ENCODE results near the gene ABHD8. TPM values are rescaled to one million over a fixed set of nuclear protein-coding genes. Genes with fewer than 3 reads are reported as not detected.

The ABHD8 gene, protein sequence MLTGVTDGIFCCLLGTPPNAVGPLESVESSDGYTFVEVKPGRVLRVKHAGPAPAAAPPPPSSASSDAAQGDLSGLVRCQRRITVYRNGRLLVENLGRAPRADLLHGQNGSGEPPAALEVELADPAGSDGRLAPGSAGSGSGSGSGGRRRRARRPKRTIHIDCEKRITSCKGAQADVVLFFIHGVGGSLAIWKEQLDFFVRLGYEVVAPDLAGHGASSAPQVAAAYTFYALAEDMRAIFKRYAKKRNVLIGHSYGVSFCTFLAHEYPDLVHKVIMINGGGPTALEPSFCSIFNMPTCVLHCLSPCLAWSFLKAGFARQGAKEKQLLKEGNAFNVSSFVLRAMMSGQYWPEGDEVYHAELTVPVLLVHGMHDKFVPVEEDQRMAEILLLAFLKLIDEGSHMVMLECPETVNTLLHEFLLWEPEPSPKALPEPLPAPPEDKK
- 1 to 10 TPM; 7.7 to 8.3 TPM for total RNA-seq

DNA sequence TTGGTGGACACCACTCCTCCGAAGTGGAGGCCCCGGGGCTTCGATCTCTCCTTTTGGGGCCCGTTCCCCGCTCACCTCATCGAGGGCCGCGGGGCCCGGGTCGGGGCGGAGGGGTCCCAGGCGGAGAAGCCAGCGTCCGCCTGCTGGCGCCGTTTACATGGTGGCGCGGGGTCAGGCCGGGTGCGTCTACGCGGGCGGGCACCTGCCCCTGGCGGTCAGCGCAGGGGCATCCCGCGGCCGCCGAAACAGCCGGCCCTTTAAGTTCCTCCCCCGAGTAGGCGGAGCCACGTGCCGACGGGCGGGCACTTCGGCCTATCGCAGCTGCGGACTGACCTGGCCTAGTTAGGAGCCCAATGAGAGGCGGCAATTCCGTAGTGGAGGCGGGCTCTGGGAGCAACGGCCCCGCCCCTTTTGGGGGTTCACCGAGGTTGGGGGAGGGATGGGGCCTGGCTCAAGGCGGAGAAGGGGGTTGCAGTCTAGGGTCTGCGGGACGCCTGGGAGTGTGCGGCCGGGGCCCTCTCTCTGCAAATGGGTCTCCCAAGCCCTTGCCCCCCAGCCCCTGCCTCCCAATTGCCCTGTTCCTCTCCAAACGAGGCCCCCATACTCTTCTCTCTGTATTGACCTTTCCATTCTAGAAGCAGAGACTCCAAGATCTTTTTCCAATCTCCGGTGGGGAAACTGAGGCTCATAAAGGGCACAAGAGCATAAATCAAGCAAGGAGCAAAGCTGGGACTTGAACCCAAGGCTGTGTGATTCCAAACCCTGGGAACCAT, at the start of gene ABHD8:
TSS of gene ABHD8 (minus strand) at position 259 of the 773 bp plus-strand sequence. CDS start 1,809 bp downstream, outside the sequence.

DNA sequence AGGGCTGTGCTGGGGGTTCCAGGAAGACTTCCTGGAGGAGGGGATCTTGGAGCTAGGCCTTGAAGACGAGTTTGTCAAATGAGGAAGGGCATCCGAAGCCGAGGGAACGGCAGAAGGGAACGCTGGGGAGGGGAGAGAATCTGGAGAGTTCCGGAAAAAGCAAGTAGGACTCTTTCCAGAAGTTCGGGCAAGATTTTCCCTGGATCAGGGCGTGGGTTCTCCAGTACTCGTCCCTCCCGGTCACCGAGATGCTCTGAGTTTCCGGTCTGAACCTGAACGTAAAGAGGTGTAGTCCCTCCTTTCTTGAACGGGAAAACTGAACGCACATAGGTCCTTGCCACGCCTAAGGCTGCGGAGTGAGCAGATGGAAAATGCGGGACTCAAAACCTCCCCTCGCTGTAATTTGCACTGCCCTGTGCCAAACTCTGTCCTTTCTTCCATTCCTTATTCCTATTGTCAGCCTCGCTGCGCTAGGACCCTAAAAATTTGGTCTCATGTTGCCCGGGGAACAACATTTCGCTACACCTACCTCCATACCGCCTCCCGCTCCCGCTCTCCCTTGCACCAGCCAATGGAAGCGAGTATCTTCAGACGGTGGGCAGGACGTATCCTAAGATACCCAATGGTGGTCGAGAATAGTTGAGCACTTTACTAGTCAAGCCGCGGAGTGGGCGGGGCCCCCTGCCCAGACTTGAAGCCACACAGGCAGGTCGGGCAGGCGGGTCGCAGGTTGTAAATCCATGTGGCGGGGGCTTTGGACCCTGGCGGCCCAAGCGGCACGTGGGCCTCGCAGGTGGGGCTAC, 33.8 kb upstream of the ABHD8 start, which contains the start of gene GTPBP3:
TSS of gene GTPBP3 (plus strand) at position 682 of the 803 bp plus-strand sequence. CDS start at position 741, 59 bp downstream.

DNA sequence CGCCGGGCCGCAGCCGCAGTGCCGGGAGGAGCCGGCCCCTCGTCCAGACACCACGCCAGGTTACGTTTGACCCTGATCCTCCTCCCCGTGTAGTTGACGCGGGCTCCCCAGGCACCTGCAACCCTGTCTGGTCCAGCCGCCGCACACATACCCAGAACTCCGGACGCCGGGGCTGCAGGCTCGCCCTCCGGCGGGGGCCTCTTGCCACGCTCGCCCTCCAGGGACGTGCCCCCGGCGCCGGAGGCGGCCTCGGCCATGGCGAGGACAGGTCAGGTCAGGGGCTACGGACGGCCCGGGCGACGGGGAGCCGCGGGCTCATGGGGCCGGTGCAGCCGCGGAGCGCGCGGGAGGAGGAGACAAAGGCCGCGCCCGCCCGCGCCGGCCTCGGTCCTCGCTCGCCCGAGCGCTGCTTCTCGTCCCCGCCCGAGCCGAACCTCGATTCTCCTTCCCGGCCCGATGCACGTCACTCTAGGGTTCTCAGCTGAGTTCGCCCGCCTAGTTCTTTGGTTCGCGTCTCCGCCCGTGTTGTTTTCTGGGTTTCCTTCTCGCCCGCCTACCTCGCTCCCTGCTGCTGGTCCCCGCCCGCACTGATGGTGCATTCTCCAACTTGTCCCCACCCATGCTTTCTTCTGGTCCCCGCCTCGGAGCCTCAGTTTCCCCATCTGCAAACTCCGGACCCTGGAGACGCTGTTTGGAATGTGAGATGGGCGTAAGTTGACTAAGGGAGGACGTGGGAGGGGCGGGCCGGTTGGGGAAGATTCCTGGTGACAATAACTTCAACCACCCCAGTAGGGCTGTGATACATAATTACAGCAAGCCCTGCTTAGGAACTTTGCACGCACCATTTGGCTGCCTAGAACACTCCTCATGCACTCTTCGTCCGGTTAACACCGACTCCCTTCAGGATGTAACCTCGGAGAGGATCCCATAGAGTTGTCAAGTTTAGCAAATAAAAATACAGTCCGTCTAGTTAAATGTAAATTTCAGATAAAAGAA, 31.5 kb upstream of the ABHD8 start, which contains the start of gene ANO8:
TSS of gene ANO8 (minus strand) at position 442 of the 996 bp plus-strand sequence. CDS start at position 257, 185 bp downstream.

GRCh38 chr19:17309198-17309964, 6.2 kb upstream of the ABHD8 start, which contains the start of gene DDA1:
TSS of gene DDA1 (plus strand) at chr19:17309563. CDS start at chr19:17309655, 92 bp downstream.

GRCh38 chr19:17305517-17306284, 2.5 kb upstream of the ABHD8 start, which contains the start of gene MRPL34:
TSS of gene MRPL34 (plus strand) at chr19:17305872. CDS start at chr19:17305893, 21 bp downstream.

DNA sequence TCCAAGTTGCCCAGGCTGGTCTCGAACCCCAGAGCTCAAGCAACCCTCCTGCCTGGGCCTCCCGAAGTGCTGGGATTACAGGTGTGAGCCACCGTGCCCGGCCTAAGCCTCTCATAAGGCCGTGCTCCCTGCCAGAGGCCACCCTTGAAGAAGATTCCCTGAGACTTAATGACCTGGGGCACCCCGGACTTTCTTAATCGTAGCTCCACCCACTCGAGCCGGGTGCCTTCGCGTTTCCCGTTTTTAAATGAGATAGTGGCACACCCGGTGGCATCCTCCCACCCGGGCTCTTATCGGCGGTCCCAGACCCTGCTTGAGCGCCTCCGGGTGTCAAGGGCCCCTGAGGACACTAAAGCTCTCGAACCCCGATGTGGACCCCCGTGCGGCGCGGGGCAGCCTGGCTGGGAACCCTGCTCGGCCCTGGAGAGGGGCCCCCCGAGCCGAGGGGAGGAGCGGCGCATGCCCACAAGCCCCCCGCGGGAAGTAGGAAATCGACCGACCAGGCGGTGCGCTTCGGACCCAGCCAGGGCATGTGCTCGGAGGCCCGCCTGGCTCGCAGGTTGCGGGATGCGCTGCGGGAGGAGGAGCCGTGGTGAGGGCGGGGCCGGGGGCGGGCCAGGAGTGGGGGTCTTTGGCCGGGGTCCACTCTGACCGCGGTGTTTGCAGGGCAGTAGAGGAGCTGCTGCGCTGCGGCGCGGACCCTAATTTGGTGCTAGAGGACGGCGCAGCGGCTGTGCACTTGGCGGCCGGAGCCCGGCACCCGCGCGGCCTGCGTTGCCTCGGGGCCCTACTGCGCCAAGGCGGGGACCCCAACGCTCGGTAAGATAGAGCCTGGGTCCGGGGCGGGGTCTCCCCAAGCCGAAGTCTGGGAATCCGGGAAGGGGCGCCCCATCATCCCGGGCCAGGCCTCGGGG, 21.6 kb downstream of the ABHD8 start, which contains the start of gene ANKLE1:
TSS of gene ANKLE1 (plus strand) at position 511 of the 914 bp plus-strand sequence. CDS start at position 531, 20 bp downstream.

DNA sequence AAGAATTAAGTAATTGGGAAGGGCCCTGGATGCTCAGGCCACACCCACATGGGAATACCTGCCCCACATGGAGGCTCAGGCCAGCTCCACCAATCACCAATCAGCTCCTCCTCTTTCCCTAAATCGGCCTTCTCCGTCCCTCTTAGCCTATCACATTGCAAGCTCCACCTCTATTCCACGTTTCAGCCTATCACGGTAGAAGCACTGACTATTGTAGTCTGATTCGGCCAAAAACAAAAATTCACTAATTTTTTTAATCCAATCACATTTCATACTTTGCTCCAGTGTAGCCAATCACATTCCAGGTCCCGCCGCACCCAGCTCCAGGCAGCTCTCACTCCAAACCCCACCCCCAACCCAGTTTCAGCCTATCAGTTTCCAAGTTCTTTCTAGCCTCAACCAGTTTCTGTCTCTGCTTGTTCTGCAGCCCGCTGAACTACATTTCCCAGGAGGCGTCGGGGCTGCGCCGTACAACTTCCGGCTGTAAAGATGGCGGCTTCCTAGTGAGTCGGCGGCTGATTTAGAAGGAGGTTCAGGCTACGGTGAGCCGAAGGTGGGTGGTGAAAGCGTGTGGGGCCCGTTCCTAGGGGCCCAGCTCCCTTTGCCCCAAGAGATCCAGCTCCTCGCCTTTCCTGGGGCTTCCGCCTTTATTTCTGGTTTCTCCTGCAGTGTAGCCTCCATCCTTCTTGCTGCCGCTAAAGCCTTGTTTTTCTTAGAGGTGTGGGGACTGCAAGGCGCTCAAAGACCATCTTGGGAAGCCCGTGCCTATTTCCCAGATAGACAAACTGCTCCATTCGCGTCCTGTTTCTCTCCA, 36.0 kb downstream of the ABHD8 start, which contains the start of gene BABAM1:
TSS of gene BABAM1 (plus strand) at position 469 of the 814 bp plus-strand sequence. CDS start 1,364 bp downstream, outside the sequence.

DNA sequence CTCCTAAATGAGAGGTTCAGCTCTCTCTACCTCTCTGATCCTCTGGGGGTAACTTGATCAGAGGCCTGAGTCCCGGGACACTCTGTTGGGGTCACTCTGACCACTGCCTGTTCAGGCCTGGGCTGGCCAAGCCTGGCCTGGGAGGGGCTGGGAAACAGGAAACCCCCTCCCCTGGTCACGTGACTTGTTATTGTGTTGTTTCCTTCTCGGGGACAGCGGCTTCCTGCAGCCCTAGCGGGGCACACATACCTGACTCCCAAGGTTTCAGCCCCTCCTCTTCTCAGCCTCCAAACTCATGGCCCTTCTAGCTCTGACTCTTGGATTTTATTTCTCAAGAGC, 38.6 kb downstream of the ABHD8 start, which contains the start of gene USHBP1:
TSS of gene USHBP1 (minus strand) at position 105 of the 339 bp plus-strand sequence. CDS start 446 bp downstream, outside the sequence.

DNA sequence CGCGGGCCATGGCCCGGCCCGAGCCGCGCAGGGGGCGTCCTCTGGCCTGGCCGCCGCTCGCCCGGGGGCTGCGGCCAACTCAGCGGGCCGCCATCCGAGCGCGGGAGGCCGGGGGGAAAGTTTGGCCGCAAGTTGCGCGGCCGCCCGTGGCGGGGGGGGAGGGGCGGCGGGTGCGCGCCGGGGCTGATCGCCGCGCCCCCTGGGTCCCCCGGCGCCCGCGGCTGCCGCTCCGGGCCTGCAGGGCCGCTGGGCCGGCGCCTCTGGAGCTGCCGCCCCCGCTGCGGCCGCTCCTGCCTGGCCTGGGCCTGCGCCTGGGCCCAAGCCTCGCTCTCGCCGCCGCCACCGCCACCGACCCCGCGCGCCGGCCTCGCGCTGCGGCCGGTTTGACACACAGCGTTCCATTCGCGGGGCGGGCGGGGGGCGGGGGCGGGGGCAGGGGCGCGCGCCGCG, 57.7 kb downstream of the ABHD8 start, which contains the start of gene NR2F6:
TSS of gene NR2F6 (minus strand) at position 385 of the 450 bp plus-strand sequence. CDS start 699 bp downstream, outside the sequence.

Other genes starting within 250 kb of the ABHD8 start
- 1 to 10 TPM; 2.8 to 8.3 TPM for gene HAUS8, start 228.0 kb downstream of the ABHD8 start, total RNA-seq
- 100 to 1,000 TPM; 102 to 116 TPM for gene MYO9B, start 227.6 kb downstream of the ABHD8 start, total RNA-seq
- gene USE1, start 88.1 kb downstream of the ABHD8 start, total RNA-seq: 10 to 100 TPM; 19.3 to 33.0 TPM
- gene OCEL1, start 77.2 kb downstream of the ABHD8 start, total RNA-seq: 1 to 10 TPM; 5.3 to 8.6 TPM
- gene NR2F6, start 57.5 kb downstream of the ABHD8 start, total RNA-seq: 10 to 100 TPM; 35.4 to 56.9 TPM
- gene USHBP1, start 38.7 kb downstream of the ABHD8 start, total RNA-seq: not detected
- gene BABAM1, start 36.0 kb downstream of the ABHD8 start, total RNA-seq: 100 to 1,000 TPM in 1 of 2 donors, 10 to 100 TPM in 1; 92.9 to 124 TPM
- gene ANKLE1, start 21.5 kb downstream of the ABHD8 start, total RNA-seq: 1 to 10 TPM in 1 of 2 donors, under 1 TPM in 1; 0.34 to 2.3 TPM
- 10 to 100 TPM; 36.3 to 51.3 TPM for gene MRPL34, start 2.4 kb upstream of the ABHD8 start, total RNA-seq
- gene DDA1, start 6.1 kb upstream of the ABHD8 start, total RNA-seq: 10 to 100 TPM; 13.4 to 29.6 TPM
- gene ANO8, start 31.4 kb upstream of the ABHD8 start, total RNA-seq: 1 to 10 TPM; 3.4 to 3.7 TPM
- 10 to 100 TPM; 16.3 to 17.2 TPM for gene GTPBP3, start 34.1 kb upstream of the ABHD8 start, total RNA-seq
- gene PLVAP, start 73.9 kb upstream of the ABHD8 start, total RNA-seq: under 1 TPM in 1 of 2 donors, not detected in 1; under 0.01 TPM
- 1 to 10 TPM; 1.3 to 1.4 TPM for gene CCDC194, start 90.8 kb upstream of the ABHD8 start, total RNA-seq
- gene BST2, start 102.2 kb upstream of the ABHD8 start, total RNA-seq: 100 to 1,000 TPM in 1 of 2 donors, 10 to 100 TPM in 1; 95.3 to 226 TPM
- 10 to 100 TPM; 45.8 to 55.6 TPM for gene MVB12A, start 116.6 kb upstream of the ABHD8 start, total RNA-seq
- under 1 TPM in 1 of 2 donors, not detected in 1; under 0.01 TPM for gene TMEM221, start 145.2 kb upstream of the ABHD8 start, total RNA-seq
- not detected for gene NXNL1, start 157.5 kb upstream of the ABHD8 start, total RNA-seq
- gene SLC27A1, start 167.1 kb upstream of the ABHD8 start, total RNA-seq: 10 to 100 TPM; 16.9 to 21.3 TPM
- gene PGLS, start 208.2 kb upstream of the ABHD8 start, total RNA-seq: 10 to 100 TPM; 50.3 to 59.9 TPM